Caco-2 (cell line): ENCODE data around the gene SORBS2. TPM values are rescaled to one million over a fixed set of nuclear protein-coding genes. Genes with fewer than 3 reads are reported as not detected.

Experiments used
- BruUV-seq: library from RNA; stranded (reverse); fragments of 400-500 nt; replicated peaks from 2 replicates; lab custom pipeline; 2021; lab: Mats Ljungman, UMichigan
- CTCF ChIA-PET: fragments of 300-600 bp; sonication (Branson Sonifier 250); formaldehyde crosslinking; loops from one replicate; lab custom pipeline; 2022; ENCODE audit warnings: antibody characterized with exemption; lab: Charles Lee
- POLR2A ChIA-PET: fragments of 300-600 bp; sonication (Branson Sonifier 250); formaldehyde crosslinking; loops from one replicate; lab custom pipeline; 2022; ENCODE audit warnings: antibody characterized with exemption; lab: Charles Lee
- DNase-seq, 2 experiments: peaks; one replicate each; pipeline versions ENCODE4 v3.0.0 to v3.0.0-alpha.2; 2020 to 2022
- H3K27me3 ChIP-seq: replicated peaks from 2 replicates; pipeline ENCODE4 v1.6.0; 2011; ENCODE audit warnings: low read length; ENCODE audit not compliant: control insufficient read depth, insufficient read depth
- H3K36me3 ChIP-seq: 2 replicates; pipeline ENCODE4 v1.5.1; 2011; ENCODE audit warnings: low read length; ENCODE audit not compliant: control insufficient read depth, insufficient read depth
- H3K4me1 ChIP-seq: fragments of 250-450 bp; sonication (Bioruptor Pico); 2 replicates; pipeline ENCODE4 v1.5.1; 2020; ENCODE audit warnings: mild to moderate bottlenecking
- H3K4me3 ChIP-seq: 2 replicates; pipeline ENCODE4 v1.5.1; 2011; ENCODE audit warnings: low read depth, mild to moderate bottlenecking, control low read depth, low read length
- H3K9me3 ChIP-seq: fragments of 250-450 bp; sonication (Bioruptor Pico); 2 replicates; pipeline ENCODE4 v1.5.1; 2020; ENCODE audit warnings: mild to moderate bottlenecking, moderate library complexity
- H3K27ac Mint-ChIP-seq: one replicate; pipeline ENCODE4 v1.8.0; 2022; ENCODE audit warnings: mixed read lengths; ENCODE audit not compliant: unreplicated experiment
- H3K27me3 Mint-ChIP-seq: one replicate; pipeline ENCODE4 v1.8.0; 2022; ENCODE audit warnings: mixed read lengths; ENCODE audit not compliant: insufficient read depth, unreplicated experiment
- H3K36me3 Mint-ChIP-seq: one replicate; pipeline ENCODE4 v1.8.0; 2022; ENCODE audit warnings: mild to moderate bottlenecking, mixed read lengths; ENCODE audit not compliant: insufficient read depth, unreplicated experiment
- H3K4me1 Mint-ChIP-seq: one replicate; pipeline ENCODE4 v1.8.0; 2022; ENCODE audit warnings: low read depth, mixed read lengths; ENCODE audit not compliant: unreplicated experiment
- H3K4me3 Mint-ChIP-seq: one replicate; pipeline ENCODE4 v1.8.0; 2022; ENCODE audit warnings: mild to moderate bottlenecking, moderate library complexity, mixed read lengths; ENCODE audit not compliant: unreplicated experiment
- H3K9me3 Mint-ChIP-seq: one replicate; pipeline ENCODE4 v1.8.0; 2022; ENCODE audit warnings: mixed read lengths; ENCODE audit not compliant: unreplicated experiment
- CTCF ChIP-seq, 2 experiments: fragments of 200-600 bp in 1 of 2; IDR thresholded peaks; 1 replicate in 1 of 2; 2 replicates in 1 of 2; pipeline versions ENCODE4 v1.5.1 to v1.8.0; 2011 to 2022; ENCODE audit warnings: antibody characterized with exemption in 1 of 2, control low read depth in 1 of 2, inconsistent platforms in 1 of 2, low read depth in 1 of 2, low read length in 1 of 2, mild to moderate bottlenecking in 1 of 2, moderate library complexity in 1 of 2; ENCODE audit not compliant: insufficient read depth in 1 of 2, severe bottlenecking in 1 of 2, unreplicated experiment in 1 of 2
- intact Hi-C: fragments of 100-400 bp; cut with micrococcal nuclease; formaldehyde crosslinking; loops from one replicate; pipeline ENCODE4 v1.10.0; 2022; ENCODE audit not compliant: unreplicated experiment
- total RNA-seq: library from RNA; stranded (reverse); gene quantifications from 2 replicates; pipeline ENCODE4 v1.2.3, GENCODE V29; 2022

SORBS2 gene
- total RNA-seq, 1 experiment from 2014 or later, result 47.7 TPM

DNA sequence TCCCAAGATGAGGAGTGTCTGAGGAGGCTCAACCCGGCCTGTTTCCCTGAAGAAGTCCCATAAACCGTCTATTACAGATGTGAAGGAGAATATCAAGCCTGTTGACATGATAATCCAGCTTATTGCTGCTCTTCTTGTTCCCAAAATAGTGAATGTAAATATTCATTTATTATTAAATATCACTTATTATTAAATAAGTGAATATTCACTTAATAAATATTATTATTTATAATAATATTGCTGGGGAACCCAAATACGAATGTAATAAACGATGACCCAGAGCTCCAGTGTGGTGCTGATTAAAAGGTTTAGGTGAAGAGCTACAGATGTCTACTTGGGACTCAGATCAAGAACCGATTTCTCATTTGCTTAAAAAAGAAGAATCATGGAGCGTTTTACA, 23.8 kb upstream of the SORBS2 start:
- no peak for TF ChIP-seq CTCF (IDR thresholded peaks at IDR 0.05; ENCODE audit: insufficient read depth in 1 of 2, low read depth in 1 of 2, low read length in 1 of 2, severe bottlenecking in 1 of 2, unreplicated experiment in 1 of 2)
- Histone ChIP-seq H3K4me1 (peaks cover 73% of the 10 kb centered on the region), H3K9me3 (peaks cover 12% of the 10 kb centered on the region; the same call in 1 of the 2 replicates), H3K27me3 (no peaks in the 10 kb centered on the region), H3K36me3 (no peaks in the 10 kb centered on the region), H3K4me3 (no peak overlapping the region)
- POLR2A ChIA-PET, result no interaction called here
- no TSS peak for BruUV-seq
- Mint-ChIP-seq H3K27ac (no peak overlapping the region), H3K4me3 (no peak overlapping the region), H3K36me3 (peaks cover 6% of the 10 kb centered on the region), H3K27me3 (no peaks in the 10 kb centered on the region), H3K4me1 (peaks cover 12% of the 10 kb centered on the region), H3K9me3 (peaks cover 9% of the 10 kb centered on the region)
- intact Hi-C loops, result no loop called here
- CTCF ChIA-PET, result no interaction called here
- DNase-seq, result no peak

GRCh38 chr4:185835336-185835735, 23.3 kb upstream of the SORBS2 start:
- Histone ChIP-seq H3K36me3 (no peaks in the 10 kb centered on the region), H3K4me3 (no peak overlapping the region), H3K27me3 (no peaks in the 10 kb centered on the region), H3K4me1 (peaks cover 78% of the 10 kb centered on the region), H3K9me3 (peaks cover 12% of the 10 kb centered on the region; the same call in 1 of the 2 replicates)
- H3K27me3 Mint-ChIP-seq, result no peaks in the 10 kb centered on the region
- BruUV-seq, result no TSS peak
- H3K36me3 Mint-ChIP-seq, result peaks cover 6% of the 10 kb centered on the region
- TF ChIP-seq CTCF (IDR thresholded peaks at IDR 0.05; ENCODE audit: insufficient read depth in 1 of 2, low read depth in 1 of 2, low read length in 1 of 2, severe bottlenecking in 1 of 2, unreplicated experiment in 1 of 2), result no peak
- intact Hi-C loops, result no loop called here
- H3K27ac Mint-ChIP-seq, result no peak overlapping the region
- peaks cover 9% of the 10 kb centered on the region for H3K9me3 Mint-ChIP-seq
- H3K4me3 Mint-ChIP-seq, result no peak overlapping the region
- peaks cover 17% of the 10 kb centered on the region for H3K4me1 Mint-ChIP-seq
- POLR2A ChIA-PET, result no interaction called here
- CTCF ChIA-PET, result no interaction called here
- DNase-seq, result no peak

DNA sequence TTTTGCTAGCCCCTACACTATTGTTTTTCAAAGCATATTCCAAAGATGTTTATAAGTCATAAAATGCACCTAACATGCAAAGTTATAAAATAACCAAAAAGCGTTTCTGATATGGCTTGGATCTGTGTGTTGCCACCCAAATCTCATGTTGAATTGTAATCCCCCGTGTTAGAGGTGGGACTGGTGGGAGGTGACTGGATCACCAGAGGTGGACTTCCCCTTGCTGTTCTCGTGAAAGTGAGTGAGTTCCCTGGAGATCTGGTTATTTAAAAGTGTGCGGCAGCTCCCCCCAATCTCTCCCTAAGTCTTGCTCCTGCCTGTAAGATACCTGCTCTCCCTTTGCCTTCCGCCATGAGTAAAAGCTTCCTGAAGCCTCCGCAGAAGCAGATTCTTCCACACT, 22.8 kb upstream of the SORBS2 start:
- H3K4me1 ChIP-seq, result peaks cover 79% of the 10 kb centered on the region
- Mint-ChIP-seq H3K4me3 (no peak overlapping the region), H3K9me3 (peaks cover 9% of the 10 kb centered on the region), H3K36me3 (peaks cover 6% of the 10 kb centered on the region), H3K4me1 (peaks cover 21% of the 10 kb centered on the region), H3K27me3 (no peaks in the 10 kb centered on the region), H3K27ac (no peak overlapping the region)
- intact Hi-C loops, result no loop called here
- DNase-seq, result no peak
- H3K4me3 ChIP-seq, result no peak overlapping the region
- no peaks in the 10 kb centered on the region for H3K36me3 ChIP-seq
- no peaks in the 10 kb centered on the region for H3K27me3 ChIP-seq
- peaks cover 12% of the 10 kb centered on the region; the same call in 1 of the 2 replicates for H3K9me3 ChIP-seq
- BruUV-seq, result no TSS peak
- TF ChIP-seq CTCF (IDR thresholded peaks at IDR 0.05; ENCODE audit: insufficient read depth in 1 of 2, low read depth in 1 of 2, low read length in 1 of 2, severe bottlenecking in 1 of 2, unreplicated experiment in 1 of 2), result no peak
- ChIA-PET CTCF (no interaction called here), POLR2A (no interaction called here)
